NT2/D1 (cell line): ENCODE results near the gene LACTB.
"Not testable (repeated sequence)": the region's sequence is repeated elsewhere in the genome, so short reads cannot be mapped to it uniquely, and the experiment has no call there.

Source experiments
- DNase-seq: peaks from one replicate; pipeline ENCODE4 v3.0.0-alpha.2; 2011; ENCODE audit warnings: low read depth, low spot score
- H3K27me3 ChIP-seq: 2 replicates; pipeline ENCODE4 v1.6.0; 2011; ENCODE audit warnings: mild to moderate bottlenecking; ENCODE audit not compliant: insufficient read length, insufficient read depth
- H3K36me3 ChIP-seq: 2 replicates; pipeline ENCODE4 v1.6.1; 2011; ENCODE audit warnings: mild to moderate bottlenecking, low read length, mixed read lengths; ENCODE audit not compliant: insufficient read depth, insufficient read length
- H3K4me1 ChIP-seq: 2 replicates; pipeline ENCODE4 v1.5.1; 2011; ENCODE audit not compliant: insufficient read depth, insufficient read length
- H3K4me3 ChIP-seq: 2 replicates; pipeline ENCODE4 v1.5.1; 2011; ENCODE audit warnings: low read depth; ENCODE audit not compliant: insufficient read length
- H3K9ac ChIP-seq: 2 replicates; pipeline ENCODE4 v1.6.0; 2011; ENCODE audit warnings: low read depth; ENCODE audit not compliant: insufficient read length
- H3K9me3 ChIP-seq: 2 replicates; pipeline ENCODE4 v1.5.1; 2011; ENCODE audit warnings: mild to moderate bottlenecking, low read length; ENCODE audit not compliant: insufficient read depth
- SUZ12 ChIP-seq: IDR thresholded peaks from 2 replicates; pipeline ENCODE4 v1.6.1; 2011; ENCODE audit not compliant: insufficient read length, insufficient read depth; ENCODE audit errors: extremely low read depth
- YY1 ChIP-seq: IDR thresholded peaks from 2 replicates; pipeline ENCODE4 v1.6.1; 2011; ENCODE audit not compliant: insufficient read length, insufficient read depth
- ZNF274 ChIP-seq: IDR thresholded peaks from 2 replicates; pipeline ENCODE4 v1.6.1; 2011; ENCODE audit warnings: mild to moderate bottlenecking, low read depth, low read length

Gene LACTB

GRCh38 chr15:63104727-63105126 is 16.9 kb upstream of the LACTB start:
- no peak for DNase-seq
- Histone ChIP-seq H3K4me3 (no peak overlapping the region), H3K9me3 (peaks cover 22% of the 10 kb centered on the region; the same call in 1 of the 2 replicates), H3K27me3 (no peaks in the 10 kb centered on the region), H3K36me3 (no peaks in the 10 kb centered on the region), H3K4me1 (no peaks in the 10 kb centered on the region), H3K9ac (no peak overlapping the region)
- TF ChIP-seq SUZ12 (no peak), YY1 (no peak), ZNF274 (no peak)

- peaks cover 22% of the 10 kb centered on the region; the same call in 1 of the 2 replicates for H3K9me3 ChIP-seq
- DNase-seq, H3K36me3 ChIP-seq, H3K9ac ChIP-seq, H3K27me3 ChIP-seq, H3K4me3 ChIP-seq, H3K4me1 ChIP-seq: not testable (repeated sequence)
These were observed 16.3 kb upstream of the LACTB start for GRCh38 chr15:63105354-63105753.

DNA sequence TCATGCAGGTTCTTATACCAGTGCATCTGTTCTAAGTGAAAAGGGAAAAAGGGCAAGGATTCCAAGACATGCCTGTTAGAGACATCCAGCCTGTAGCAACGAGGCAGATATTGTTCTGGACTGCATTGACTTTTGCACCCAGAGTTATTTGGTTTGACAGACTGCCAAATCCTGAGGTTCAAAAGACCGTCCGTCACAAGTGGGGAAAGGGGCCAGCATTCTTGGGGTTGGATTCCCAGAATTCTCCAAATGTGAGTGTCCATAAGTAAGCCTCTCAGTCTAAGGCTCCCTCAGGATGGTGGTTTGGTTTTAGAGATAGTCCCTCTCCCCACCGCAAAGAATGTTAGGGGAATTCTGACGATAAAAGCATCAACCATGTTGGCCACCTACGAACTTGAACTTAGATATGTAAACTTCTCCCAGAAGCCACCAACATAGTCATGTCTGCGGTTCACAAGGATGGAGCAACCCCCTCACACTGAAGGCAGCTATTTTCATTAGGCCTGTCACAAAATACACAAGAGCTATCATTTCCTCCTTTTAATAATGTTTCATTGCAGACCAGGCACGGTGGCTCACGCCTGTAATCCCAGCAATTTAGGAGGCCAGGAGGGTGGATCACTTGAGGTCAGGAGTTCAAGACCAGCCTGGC is 13.6 kb upstream of the LACTB start:
- Histone ChIP-seq H3K4me1 (no peaks in the 10 kb centered on the region), H3K27me3 (no peaks in the 10 kb centered on the region), H3K36me3 (no peaks in the 10 kb centered on the region), H3K9ac (no peak overlapping the region), H3K9me3 (peaks cover 13% of the 10 kb centered on the region; the same call in 1 of the 2 replicates), H3K4me3 (no peak overlapping the region)
- TF ChIP-seq ZNF274: no peak
- no peak for TF ChIP-seq YY1
- TF ChIP-seq SUZ12: no peak
- DNase-seq: no peak

DNA sequence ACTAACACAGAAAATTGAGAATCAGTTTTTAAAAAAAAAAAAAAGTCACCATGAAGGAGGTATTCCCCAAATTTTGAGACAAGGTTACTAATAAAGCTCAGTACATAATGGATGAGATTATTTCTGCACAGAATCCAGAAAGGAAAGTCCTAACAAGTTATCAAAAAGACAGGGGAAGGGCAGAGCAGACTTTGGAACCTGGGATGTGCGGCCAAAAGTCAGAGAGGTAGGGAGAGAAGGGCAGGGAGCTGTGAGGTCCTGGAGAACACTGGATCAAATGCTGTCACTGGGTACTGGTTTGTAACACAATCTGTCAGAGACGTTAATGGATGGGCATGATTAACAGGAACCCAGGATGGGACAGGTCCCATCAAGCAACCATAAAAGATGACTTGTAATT is 12.2 kb upstream of the LACTB start:
- H3K27me3 ChIP-seq: no peaks in the 10 kb centered on the region
- peaks cover 13% of the 10 kb centered on the region; the same call in 1 of the 2 replicates for H3K9me3 ChIP-seq
- TF ChIP-seq SUZ12: no peak
- TF ChIP-seq YY1: no peak
- no peak for TF ChIP-seq ZNF274
- no peak overlapping the region for H3K9ac ChIP-seq
- H3K36me3 ChIP-seq: no peaks in the 10 kb centered on the region
- no peaks in the 10 kb centered on the region for H3K4me1 ChIP-seq
- DNase-seq: no peak
- no peak overlapping the region for H3K4me3 ChIP-seq

DNA sequence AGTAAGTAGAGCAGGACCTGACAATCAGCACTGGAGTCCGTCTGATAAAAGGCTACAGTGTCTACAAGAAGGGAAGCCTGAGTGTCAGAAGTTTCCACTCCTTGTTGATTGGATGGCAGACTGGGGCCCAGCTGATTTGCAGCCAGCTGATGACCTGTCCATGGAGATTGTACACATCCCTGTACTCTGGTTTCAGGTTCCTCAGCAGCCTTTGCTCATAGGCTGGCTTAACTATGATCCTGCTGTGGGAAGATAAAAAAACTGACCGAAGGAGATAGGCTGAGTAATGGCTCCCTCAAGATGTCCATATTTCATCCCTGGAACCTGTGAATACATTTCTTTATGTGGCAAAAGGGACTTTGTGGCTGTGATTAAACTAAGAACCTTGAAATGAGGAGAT is 11.7 kb upstream of the LACTB start:
- H3K4me1 ChIP-seq: no peaks in the 10 kb centered on the region
- peaks cover 11% of the 10 kb centered on the region; the same call in 1 of the 2 replicates for H3K9me3 ChIP-seq
- TF ChIP-seq ZNF274 (no peak), SUZ12 (no peak), YY1 (no peak)
- H3K9ac ChIP-seq: no peak overlapping the region
- H3K36me3 ChIP-seq: no peaks in the 10 kb centered on the region
- H3K4me3 ChIP-seq: no peak overlapping the region
- no peaks in the 10 kb centered on the region for H3K27me3 ChIP-seq
- no peak for DNase-seq

DNA sequence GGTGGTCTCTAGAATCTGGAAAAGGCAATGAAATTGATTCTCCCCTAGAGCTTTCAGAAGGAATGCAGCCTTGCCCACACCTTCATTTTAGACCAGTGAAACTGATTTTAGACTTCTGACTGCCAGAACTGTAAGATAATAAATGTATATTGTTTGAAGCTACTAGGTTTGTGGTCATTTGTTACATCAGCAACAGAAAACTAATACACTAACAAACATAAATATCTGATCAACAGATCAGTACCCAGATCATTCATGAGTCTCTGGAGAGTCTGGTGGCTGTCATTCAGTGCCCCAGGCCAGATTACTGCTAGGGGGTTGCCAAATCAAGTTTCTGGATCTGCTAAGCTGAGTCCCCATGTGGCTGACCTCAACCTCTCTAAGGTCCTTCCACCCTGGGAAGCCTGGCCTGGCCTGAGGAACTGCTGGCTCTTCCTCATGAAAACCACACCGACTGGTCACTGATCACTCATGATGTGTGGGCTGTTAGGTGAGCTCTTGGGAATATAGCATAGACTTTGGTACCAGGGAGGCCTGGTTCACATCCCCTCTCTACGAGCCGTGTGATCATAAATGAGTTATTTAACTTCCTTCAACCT is 11.1 kb upstream of the LACTB start:
- H3K4me3 ChIP-seq: no peak overlapping the region
- H3K27me3 ChIP-seq: no peaks in the 10 kb centered on the region
- TF ChIP-seq YY1 (no peak), SUZ12 (no peak), ZNF274 (no peak)
- no peak overlapping the region for H3K9ac ChIP-seq
- no peaks in the 10 kb centered on the region for H3K4me1 ChIP-seq
- no peak for DNase-seq
- no peaks in the 10 kb centered on the region for H3K36me3 ChIP-seq
- H3K9me3 ChIP-seq: peaks cover 4% of the 10 kb centered on the region; the same call in 1 of the 2 replicates

DNA sequence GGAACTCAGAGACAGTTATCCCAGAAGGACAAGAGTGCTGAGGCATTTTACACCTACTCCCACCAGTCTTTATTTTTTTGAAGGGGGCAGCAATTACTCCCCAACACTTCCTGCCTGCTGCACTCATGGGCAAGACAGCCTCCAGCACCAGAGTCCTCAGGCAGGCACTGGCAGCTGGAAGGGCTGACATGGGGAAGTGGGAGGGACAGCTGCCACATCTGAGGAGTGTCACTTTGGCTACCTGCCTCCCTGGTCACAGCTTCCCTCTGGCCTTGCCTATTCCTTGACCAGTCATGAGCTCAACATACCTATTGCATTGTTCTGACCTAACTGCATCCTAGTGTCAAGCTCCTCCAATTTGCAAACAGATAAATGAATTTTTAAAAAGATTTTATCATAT is 10.2 kb upstream of the LACTB start:
- Histone ChIP-seq H3K9ac (no peak overlapping the region), H3K27me3 (no peaks in the 10 kb centered on the region), H3K9me3 (no peaks in the 10 kb centered on the region), H3K4me3 (no peak overlapping the region), H3K4me1 (no peaks in the 10 kb centered on the region), H3K36me3 (no peaks in the 10 kb centered on the region)
- no peak for DNase-seq
- TF ChIP-seq ZNF274 (no peak), YY1 (no peak), SUZ12 (no peak)
